Heart left ventricle (tissue), 16 donors: ENCODE measurements around the gene KIF13A. TPM values are rescaled to one million over a fixed set of nuclear protein-coding genes. Genes with fewer than 3 reads are reported as not detected.

Experiments used
- ATAC-seq, 4 donors: fragments of 200-7000 bp; cut with Tn5 transposase; one replicate each; pipeline ENCODE4 v1.9.1; 2020 to 2022; ENCODE audit warnings: moderate library complexity in 4 of 4, mild to moderate bottlenecking in 3 of 4, moderate number of reproducible peaks in 1 of 4
- DNase-seq, 5 donors: peaks; one replicate each; pipeline ENCODE4 v3.0.0-alpha.2; 2020
- H3K27ac ChIP-seq, 12 donors: fragments of 200-600 bp; sonication (generic) in 4 of 12; one replicate each; pipeline versions ENCODE4 v1.5.0 to v1.8.0; 2016 to 2022; ENCODE audit warnings: mild to moderate bottlenecking in 2 of 12
- H3K27me3 ChIP-seq, 9 donors: fragments of 200-600 bp; sonication (generic) in 2 of 9; one replicate each; pipeline versions ENCODE4 v1.5.1 to v1.8.0; 2016 to 2022; ENCODE audit warnings: mild to moderate bottlenecking in 3 of 9
- H3K36me3 ChIP-seq, 9 donors: fragments of 200-600 bp; sonication (generic) in 2 of 9; one replicate each; pipeline versions ENCODE4 v1.5.0 to v1.8.0; 2018 to 2022; ENCODE audit warnings: mild to moderate bottlenecking in 2 of 9
- H3K4me1 ChIP-seq, 12 donors: fragments of 200-600 bp; sonication (generic) in 4 of 12; one replicate each; pipeline versions ENCODE4 v1.5.0 to v1.8.0; 2016 to 2022; ENCODE audit warnings: mild to moderate bottlenecking in 3 of 12
- H3K4me3 ChIP-seq, 12 donors: fragments of 200-600 bp; sonication (generic) in 4 of 12; one replicate each; pipeline versions ENCODE4 v1.5.0 to v1.8.0; 2017 to 2022; ENCODE audit warnings: mild to moderate bottlenecking in 9 of 12, moderate library complexity in 4 of 12
- H3K9me3 ChIP-seq, 12 donors: fragments of 200-600 bp; sonication (generic) in 4 of 12; one replicate each; pipeline versions ENCODE4 v1.5.0 to v1.8.0; 2016 to 2022; ENCODE audit warnings: mild to moderate bottlenecking in 1 of 12
- CTCF ChIP-seq, 12 donors: fragments of 200-600 bp; sonication (generic) in 4 of 12; IDR thresholded peaks; one replicate each; pipeline versions ENCODE4 v1.5.0 to v1.8.0; 2018 to 2022; ENCODE audit warnings: antibody characterized with exemption in 12 of 12, mild to moderate bottlenecking in 5 of 12
- POLR2A ChIP-seq, 2 donors: fragments of 450-650 bp; IDR thresholded peaks; one replicate each; pipeline ENCODE4 v1.6.1; 2017; ENCODE audit warnings: antibody characterized with exemption in 2 of 2, mild to moderate bottlenecking in 2 of 2, moderate library complexity in 2 of 2
- WGBS, 4 donors: extraction: QIAGEN DNeasy Blood & Tissue Kit in 2 of 4; methylation state at CpG; one replicate each; pipeline versions ENCODE4 v1.1.5 to v1.1.7; 2013 to 2018; 5-methylcytosine and 5-hydroxymethylcytosine counted together
- intact Hi-C, 10 donors: fragments of 100-400 bp; cut with DNase I; formaldehyde crosslinking; loops; one replicate each; pipeline versions ENCODE4 v1.11.1 to v1.14.2; 2022
- polyA plus RNA-seq, 2 donors: library from polyadenylated mRNA; stranded (reverse); fragments of 200-250 nt; gene quantifications; one replicate each; pipeline ENCODE4 v1.2.3, GENCODE V29; 2013
- total RNA-seq, 9 donors: library from RNA; depleted of rRNA in 2 of 9; stranded (reverse); fragments of >200 nt in 2 of 9; fragmentation: NEBNext Ultra II Directional in 3 of 9; extraction: Animal tissue kit (Norgen Biotek cat#: 25700) in 3 of 9; gene quantifications; one replicate each; pipeline versions ENCODE4 v1.1.0 to v1.2.4, GENCODE V29; 2016 to 2023
- donor health status: ischemic (EF 13 %, LVEDD 7.1; RV severe dilation, severe dysfunction).
- donor health status: healthy with polysubstance abuse.
- donor health status: DM: no; HTN: yes; CAD: no.
- donor health status: DM: no; HTN: no; CAD: no.
- donor health status: ischemic (EF 25% LVEDD 6.9; RV normal size, moderate dysfunction).
- donor health status: ischemic (EF 25% LVEDD 5.7; RV mildly dilated, moderate dysfunction).
- donor health status: healthy.
- donor health status: DM: yes; HTN: yes; CAD: no.
- donor health status: ischemic (EF 35%, LVEDD 5.7; RV mildly dilated, moderate dysfunction).
- donor health status: nonischemic (EF 11% LVEDD 7.7; RV severe dilation, severe dysfunction).
- donor health status: DM: yes; HTN: yes; CAD: no.
- donor health status: PGD.
- donor health status: ischemic (EF 29% LVEDD 5.4; RV normal size, mild dysfunction).
- donor health status: nonischemic (EF 23%, LVEDD 6.1; RV moderate dilation, normal function).

The KIF13A gene
- total and polyA plus RNA-seq, 11 donors = 17.1 to 148 (median 72.2) TPM

GRCh38 chr6:17771609-17772008, 215.8 kb downstream of the KIF13A start:
- Histone ChIP-seq H3K27me3 (no peaks in the 10 kb centered on the region), H3K36me3 (peaks cover 2 to 100% (median 96%) of the 10 kb centered on the region in 9 donors), H3K9me3 (no peaks in the 10 kb centered on the region), H3K4me1 (no peaks in the 10 kb centered on the region), H3K27ac (no peak overlapping the region), H3K4me3 (no peak overlapping the region)
- 85 to 95% (median 90%) methylated on average over 3 of the region's 3 CpGs for WGBS, 4 donors
- DNase-seq (no peak), ATAC-seq (no peak)
- intact Hi-C loops = no loop called here
- TF ChIP-seq POLR2A (IDR thresholded peaks at IDR 0.05) (no peak), CTCF (IDR thresholded peaks at IDR 0.05) (no peak)

- Histone ChIP-seq H3K9me3 (no peaks in the 10 kb centered on the region), H3K27me3 (no peaks in the 10 kb centered on the region), H3K4me3 (no peak overlapping the region), H3K36me3 (peaks cover 2 to 100% (median 85%) of the 10 kb centered on the region in 9 donors), H3K4me1 (no peaks in the 10 kb centered on the region), H3K27ac (no peak overlapping the region)
- 90 to 95% (median 93%) methylated on average over 1 of the region's 1 CpG for WGBS, 4 donors
- DNase-seq (no peak), ATAC-seq (no peak)
- intact Hi-C loops = loop anchor here in 1 of 10 donors (10.0 kb wide), 1 partner anchor 614 kb away; no protein-coding TSS in a partner anchor
- TF ChIP-seq CTCF (IDR thresholded peaks at IDR 0.05) = no peak
- TF ChIP-seq POLR2A (IDR thresholded peaks at IDR 0.05) = no peak
Observed at GRCh38 chr6:17768881-17769280, 218.6 kb downstream of the KIF13A start.

- DNase-seq = no peak
- intact Hi-C loops = loop anchor here in 1 of 10 donors (10.0 kb wide), 1 partner anchor 614 kb away; no protein-coding TSS in a partner anchor
- Histone ChIP-seq H3K4me1 (no peaks in the 10 kb centered on the region), H3K9me3 (no peaks in the 10 kb centered on the region), H3K4me3 (no peak overlapping the region), H3K36me3 (peaks cover 2 to 100% (median 85%) of the 10 kb centered on the region in 9 donors), H3K27me3 (no peaks in the 10 kb centered on the region), H3K27ac (no peak overlapping the region)
- no peak for TF ChIP-seq POLR2A (IDR thresholded peaks at IDR 0.05)
- no peak for TF ChIP-seq CTCF (IDR thresholded peaks at IDR 0.05)
- ATAC-seq = peak in 3 of 4 donors; percentile 58 to 64 (median 61)
- WGBS, 4 donors = 69 to 82% (median 78%) methylated on average over 3 of the region's 3 CpGs
Observed at GRCh38 chr6:17768388-17768787, 219.0 kb downstream of the KIF13A start.

GRCh38 chr6:17762651-17763050, 224.8 kb downstream of the KIF13A start:
- Histone ChIP-seq H3K4me3 (no peak overlapping the region), H3K27ac (no peak overlapping the region), H3K27me3 (no peaks in the 10 kb centered on the region), H3K36me3 (peaks cover 0 to 96% (median 55%) of the 10 kb centered on the region in 9 donors), H3K4me1 (no peaks in the 10 kb centered on the region), H3K9me3 (no peaks in the 10 kb centered on the region)
- WGBS, 4 donors = 93 to 100% (median 94%) methylated on average over 2 of the region's 2 CpGs
- no peak for ATAC-seq
- DNase-seq = no peak
- intact Hi-C loops = loop anchor here in 2 of 10 donors (5.0 to 10.0 kb wide), 2 partner anchors 45 to 608 kb away; no protein-coding TSS in a partner anchor
- TF ChIP-seq CTCF (IDR thresholded peaks at IDR 0.05) = no peak
- no peak for TF ChIP-seq POLR2A (IDR thresholded peaks at IDR 0.05)
